Measurements from ENCODE around the gene RNF169.

Gene RNF169

DNA sequence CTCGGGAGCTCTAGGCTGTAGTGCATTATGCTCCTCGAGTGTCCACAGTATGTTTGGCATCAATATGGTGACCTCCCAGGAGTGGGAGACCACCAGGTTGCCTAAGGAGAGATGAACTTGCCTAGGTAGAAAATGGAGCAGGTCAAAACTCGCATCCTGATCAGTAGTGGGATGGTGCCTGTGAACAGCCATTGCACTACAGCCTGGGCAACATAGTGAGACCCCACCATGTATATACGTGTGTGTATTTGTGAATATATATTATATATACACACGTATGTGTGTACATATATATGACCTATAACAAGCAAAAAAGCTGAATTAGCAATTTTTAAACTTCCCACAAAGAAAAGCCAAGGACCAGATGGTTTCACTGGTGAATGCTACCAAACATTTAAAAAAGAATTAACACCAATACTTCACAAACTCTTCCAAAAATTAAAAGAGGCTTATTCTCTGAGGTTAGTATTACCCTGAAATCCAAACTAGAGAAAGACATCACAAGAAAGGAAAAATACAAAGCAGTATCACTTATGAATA lies 97.4 kb downstream of the RNF169 start:
- no peak for DNase-seq (ENCODE audit: low read depth in 1 of 2, low spot score in 1 of 2)
- in situ Hi-C loops (cut with HindIII; ENCODE audit: low pct_unique_long_range_greater_than_20kb, low sequenced_read_pairs): no loop called here
- no peak for TF ChIP-seq JUND (IDR thresholded peaks at IDR 0.05; ENCODE audit: low read depth)

DNA sequence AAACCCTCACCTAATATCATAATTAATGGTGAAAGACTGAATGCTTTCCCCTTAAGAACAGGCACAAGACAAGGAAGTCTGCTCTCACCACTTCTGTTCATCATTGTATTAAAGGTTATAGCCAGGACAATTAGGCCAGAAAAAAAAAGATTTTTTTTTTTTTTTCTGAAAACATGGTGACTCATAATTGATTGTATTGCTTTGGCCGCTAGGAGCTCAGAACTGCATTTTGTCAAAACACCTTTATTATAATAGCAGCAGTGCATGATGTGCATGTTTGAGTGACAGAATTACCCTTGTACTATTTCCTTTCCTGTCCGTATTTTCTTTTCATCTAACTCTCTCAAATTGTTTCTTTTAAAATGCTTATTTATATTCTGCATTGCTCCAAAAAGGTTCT lies 98.1 kb downstream of the RNF169 start:
- in situ Hi-C loops (cut with HindIII; ENCODE audit: low pct_unique_long_range_greater_than_20kb, low sequenced_read_pairs): no loop called here
- TF ChIP-seq JUND (IDR thresholded peaks at IDR 0.05; ENCODE audit: low read depth): no peak
- DNase-seq (ENCODE audit: low read depth in 1 of 2, low spot score in 1 of 2): no peak

DNA sequence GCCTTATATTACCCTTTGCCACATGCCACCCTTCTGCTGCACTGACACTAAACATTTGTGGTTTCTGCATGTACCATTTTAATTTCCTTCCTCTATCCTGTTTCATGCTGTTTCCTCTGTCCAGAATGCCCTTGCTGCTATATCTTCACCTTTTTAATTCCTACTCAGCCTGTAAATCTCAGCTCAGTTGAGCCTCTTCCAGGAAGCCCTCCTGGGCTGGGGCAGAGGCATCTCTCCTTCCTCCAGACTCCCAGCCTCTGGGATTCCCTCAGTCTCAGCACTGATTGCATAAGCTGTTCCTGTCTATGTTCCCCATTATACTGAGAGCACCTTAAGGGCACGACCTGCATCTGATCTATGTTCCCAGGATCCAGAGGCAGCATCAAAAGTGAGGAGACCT lies 98.7 kb downstream of the RNF169 start:
- DNase-seq (ENCODE audit: low read depth in 1 of 2, low spot score in 1 of 2): no peak
- in situ Hi-C loops (cut with HindIII; ENCODE audit: low pct_unique_long_range_greater_than_20kb, low sequenced_read_pairs): no loop called here
- TF ChIP-seq JUND (IDR thresholded peaks at IDR 0.05; ENCODE audit: low read depth): no peak

GRCh38 chr11:74847895-74848294 lies 99.2 kb downstream of the RNF169 start:
- no peak for DNase-seq (ENCODE audit: low read depth in 1 of 2, low spot score in 1 of 2)
- in situ Hi-C loops (cut with HindIII; ENCODE audit: low pct_unique_long_range_greater_than_20kb, low sequenced_read_pairs): no loop called here
- TF ChIP-seq JUND (IDR thresholded peaks at IDR 0.05; ENCODE audit: low read depth): no peak

- in situ Hi-C loops (cut with HindIII; ENCODE audit: low pct_unique_long_range_greater_than_20kb, low sequenced_read_pairs): no loop called here
- no peak for DNase-seq (ENCODE audit: low read depth in 1 of 2, low spot score in 1 of 2)
- no peak for TF ChIP-seq JUND (IDR thresholded peaks at IDR 0.05; ENCODE audit: low read depth)
Measured at GRCh38 chr11:74849525-74850391, 101.1 kb downstream of the RNF169 start.

GRCh38 chr11:74853223-74853622 lies 104.6 kb downstream of the RNF169 start:
- in situ Hi-C loops (cut with HindIII; ENCODE audit: low pct_unique_long_range_greater_than_20kb, low sequenced_read_pairs): no loop called here
- TF ChIP-seq JUND (IDR thresholded peaks at IDR 0.05; ENCODE audit: low read depth): no peak
- DNase-seq (ENCODE audit: low read depth in 1 of 2, low spot score in 1 of 2): no peak

DNA sequence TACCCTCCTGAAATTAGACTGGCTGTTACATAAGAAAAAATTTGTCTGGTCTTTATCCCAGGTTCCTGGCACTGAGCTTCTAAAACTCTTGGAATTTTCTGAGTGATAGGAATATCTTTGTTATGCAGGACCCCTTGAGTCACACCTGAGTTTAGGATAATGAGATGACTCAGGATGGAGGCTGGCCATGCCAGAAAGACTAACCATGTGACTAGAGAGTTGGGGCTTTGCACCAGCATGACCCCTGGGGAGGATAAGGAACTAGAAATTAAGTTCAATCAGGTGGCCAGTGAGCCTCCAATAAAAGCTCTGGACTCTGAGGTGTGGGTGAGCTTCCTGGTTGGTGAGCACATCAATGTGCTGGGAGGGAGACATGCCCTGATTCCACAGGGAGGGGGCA lies 112.1 kb downstream of the RNF169 start:
- TF ChIP-seq JUND (IDR thresholded peaks at IDR 0.05; ENCODE audit: low read depth): no peak
- no peak for DNase-seq (ENCODE audit: low read depth in 1 of 2, low spot score in 1 of 2)
- in situ Hi-C loops (cut with HindIII; ENCODE audit: low pct_unique_long_range_greater_than_20kb, low sequenced_read_pairs): no loop called here

GRCh38 chr11:74863410-74863809 lies 114.8 kb downstream of the RNF169 start:
- no peak for DNase-seq (ENCODE audit: low read depth in 1 of 2, low spot score in 1 of 2)
- in situ Hi-C loops (cut with HindIII; ENCODE audit: low pct_unique_long_range_greater_than_20kb, low sequenced_read_pairs): no loop called here
- no peak for TF ChIP-seq JUND (IDR thresholded peaks at IDR 0.05; ENCODE audit: low read depth)

DNA sequence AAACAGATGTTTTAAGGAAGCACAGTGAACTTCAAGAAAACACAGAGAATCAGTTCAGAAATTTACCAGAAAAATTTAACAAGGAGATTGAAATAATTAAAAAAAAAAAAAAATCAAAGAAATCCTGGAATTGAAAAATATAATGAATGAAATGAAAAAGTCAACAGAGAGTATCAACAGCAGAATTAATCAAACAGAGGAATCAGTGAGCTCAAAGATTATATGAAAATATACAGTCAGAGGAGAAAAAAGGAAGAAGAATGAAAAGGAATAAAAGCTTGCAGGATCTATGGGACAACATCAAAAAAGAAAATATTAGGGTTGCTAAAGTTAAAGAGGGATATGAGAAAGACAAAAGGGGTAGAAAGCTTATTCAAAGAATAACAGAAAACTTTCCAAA lies 117.9 kb downstream of the RNF169 start:
- TF ChIP-seq JUND (IDR thresholded peaks at IDR 0.05; ENCODE audit: low read depth): no peak
- in situ Hi-C loops (cut with HindIII; ENCODE audit: low pct_unique_long_range_greater_than_20kb, low sequenced_read_pairs): no loop called here
- no peak for DNase-seq (ENCODE audit: low read depth in 1 of 2, low spot score in 1 of 2)

- peak; percentile 69 to 81 for DNase-seq (ENCODE audit: low read depth in 1 of 2, low spot score in 1 of 2)
- in situ Hi-C loops (cut with HindIII; ENCODE audit: low pct_unique_long_range_greater_than_20kb, low sequenced_read_pairs): no loop called here
- TF ChIP-seq JUND (IDR thresholded peaks at IDR 0.05; ENCODE audit: low read depth): no peak
Measured at GRCh38 chr11:74870485-74870884, 121.8 kb downstream of the RNF169 start.

DNA sequence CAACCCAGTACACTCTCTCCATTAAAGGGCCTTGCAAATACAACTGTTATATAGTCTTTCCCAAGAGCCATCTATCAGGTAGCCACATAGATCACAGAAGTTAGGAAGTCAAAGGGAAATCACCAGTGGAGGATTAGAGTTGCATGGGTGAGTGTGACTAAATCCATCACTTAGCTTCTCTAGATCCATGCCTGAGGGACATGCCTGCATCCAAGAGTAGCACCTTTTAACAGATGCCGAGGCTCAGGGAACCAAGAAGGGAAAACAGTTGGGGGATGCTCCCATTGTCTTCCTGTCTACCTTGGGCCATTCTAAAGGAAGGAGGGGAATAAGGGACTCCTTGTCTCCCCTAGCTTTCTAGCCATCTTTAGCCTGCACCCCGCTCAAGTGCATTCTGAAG lies 122.4 kb downstream of the RNF169 start:
- peak in 1 of 2 experiments; percentile 7 for DNase-seq (ENCODE audit: low read depth in 1 of 2, low spot score in 1 of 2)
- in situ Hi-C loops (cut with HindIII; ENCODE audit: low pct_unique_long_range_greater_than_20kb, low sequenced_read_pairs): no loop called here
- no peak for TF ChIP-seq JUND (IDR thresholded peaks at IDR 0.05; ENCODE audit: low read depth)

DNA sequence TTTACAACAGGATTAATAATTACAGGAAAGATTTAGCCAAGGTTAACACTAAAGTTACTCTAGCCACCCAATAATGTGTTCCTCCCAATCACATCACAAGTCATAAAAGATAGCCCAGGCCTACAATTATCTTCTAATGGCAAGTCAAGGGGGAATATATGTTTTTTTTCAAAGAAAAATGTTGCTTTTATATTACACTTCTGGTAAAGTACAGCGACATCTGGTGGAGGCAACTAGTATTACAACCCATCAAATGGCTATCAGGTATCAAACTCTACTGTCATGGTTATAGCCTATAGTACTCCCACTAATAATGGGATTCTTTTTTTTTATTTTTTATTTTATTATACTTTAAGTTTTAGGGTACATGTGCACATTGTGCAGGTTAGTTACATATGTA lies 128.5 kb downstream of the RNF169 start:
- in situ Hi-C loops (cut with HindIII; ENCODE audit: low pct_unique_long_range_greater_than_20kb, low sequenced_read_pairs): no loop called here
- no peak for TF ChIP-seq JUND (IDR thresholded peaks at IDR 0.05; ENCODE audit: low read depth)
- DNase-seq (ENCODE audit: low read depth in 1 of 2, low spot score in 1 of 2): no peak
